Measurements from ENCODE around the gene DDX3X.

GRCh38 chrX:41351923-41352322, 18.0 kb downstream of the DDX3X start:
- TF ChIP-seq TAF1 (IDR thresholded peaks at IDR 0.05; ENCODE audit: low read depth) (no peak), EGR1 (IDR thresholded peaks at IDR 0.05) (no peak), ZBTB7A (IDR thresholded peaks at IDR 0.05; ENCODE audit: low read depth) (no peak), CEBPB (IDR thresholded peaks at IDR 0.05) (no peak), REST (IDR thresholded peaks at IDR 0.05; ENCODE audit: low read depth) (no peak)

Measured in Ishikawa (cell line).